Endothelial cell of umbilical vein (primary cell): ENCODE results near the gene ASAH2. TPM values are rescaled to one million over a fixed set of nuclear protein-coding genes. Genes with fewer than 3 reads are reported as not detected.

Experiments used
- BruUV-seq: library from RNA; stranded (reverse); fragments of 400-500 nt; replicated peaks from 2 replicates; lab custom pipeline; 2021; lab: Mats Ljungman, UMichigan
- CTCF ChIA-PET: fragments of 300-600, 350-600 bp; sonication (Branson Sonifier 250); formaldehyde crosslinking; loops from one replicate; lab custom pipeline; 2021; ENCODE audit warnings: antibody characterized with exemption, inconsistent platforms; lab: Charles Lee
- POLR2A ChIA-PET: fragments of 300-600, 350-600 bp; sonication (Branson Sonifier 250); formaldehyde crosslinking; loops from one replicate; lab custom pipeline; 2021; ENCODE audit warnings: antibody characterized with exemption, inconsistent platforms; lab: Charles Lee
- DNase-seq: peaks from one replicate; pipeline ENCODE4 v3.0.0-alpha.2; 2011; ENCODE audit warnings: low read depth, low spot score
- FAIRE-seq: peaks from 2 replicates; lab custom pipeline; 2011; peaks lifted over from hg19 to GRCh38; lab: Jason Lieb, UNC
- H2AFZ ChIP-seq: 2 replicates; pipeline ENCODE4 v1.6.0; 2012; ENCODE audit warnings: low read depth, low read length, control low read depth, inconsistent platforms
- H3K27ac ChIP-seq: 2 replicates; pipeline ENCODE4 v1.5.1; 2011; ENCODE audit warnings: low read depth, mild to moderate bottlenecking, control low read depth, low read length, moderate library complexity; ENCODE audit not compliant: insufficient read depth
- H3K27me3 ChIP-seq, 2 experiments: 2 replicates each; pipeline versions ENCODE4 v1.6.0 to v1.6.1; 2011; ENCODE audit warnings: low read length in 2 of 2, mixed read lengths in 1 of 2; ENCODE audit not compliant: control insufficient read depth in 2 of 2, insufficient read depth in 2 of 2
- H3K36me3 ChIP-seq, 2 experiments: 2 replicates in 1 of 2; 3 replicates in 1 of 2; pipeline ENCODE4 v1.5.1; 2011; ENCODE audit warnings: low read length in 2 of 2, mild to moderate bottlenecking in 1 of 2, moderate library complexity in 1 of 2; ENCODE audit not compliant: control insufficient read depth in 2 of 2, insufficient read depth in 2 of 2; ENCODE audit errors: extremely low read depth in 1 of 2
- H3K4me1 ChIP-seq: 3 replicates; pipeline ENCODE4 v1.5.1; 2011; ENCODE audit warnings: mild to moderate bottlenecking, low read length; ENCODE audit not compliant: control insufficient read depth, insufficient read depth; ENCODE audit errors: extremely low read depth
- H3K4me2 ChIP-seq: 2 replicates; pipeline ENCODE4 v1.6.1; 2011; ENCODE audit warnings: low read length, control low read depth, mixed read lengths; ENCODE audit not compliant: insufficient read depth
- H3K4me3 ChIP-seq, 3 experiments: fragments of 200-600 bp in 1 of 3; sonication (generic), shearing (Covaris generic) in 1 of 3; replicated peaks in 1 of 3; 2 replicates each; pipeline ENCODE4 v1.5.1; 2011 to 2016; ENCODE audit warnings: control low read depth in 3 of 3, low read length in 3 of 3, mild to moderate bottlenecking in 2 of 3, inconsistent platforms in 1 of 3, low read depth in 1 of 3, moderate library complexity in 1 of 3; ENCODE audit not compliant: insufficient read depth in 1 of 3
- H3K79me2 ChIP-seq: 2 replicates; pipeline ENCODE4 v1.6.0; 2012; ENCODE audit warnings: low read length, inconsistent platforms; ENCODE audit not compliant: control insufficient read depth, insufficient read depth
- H3K9ac ChIP-seq: replicated peaks from 2 replicates; pipeline ENCODE3; 2011; ENCODE audit warnings: low read length, control low read depth; ENCODE audit not compliant: insufficient read depth; ENCODE audit errors: extremely low read depth
- H3K9me1 ChIP-seq: replicated peaks from 3 replicates; pipeline ENCODE4 v1.6.0; 2011; ENCODE audit warnings: mild to moderate bottlenecking, low read length; ENCODE audit not compliant: control insufficient read depth, insufficient read depth; ENCODE audit errors: extremely low read depth
- H3K9me3 ChIP-seq: replicated peaks from 2 replicates; pipeline ENCODE4 v1.5.1; 2012; ENCODE audit warnings: low read length, inconsistent platforms; ENCODE audit not compliant: control insufficient read depth, insufficient read depth
- H4K20me1 ChIP-seq: replicated peaks from 2 replicates; pipeline ENCODE3; 2011; ENCODE audit warnings: mild to moderate bottlenecking, low read length; ENCODE audit not compliant: control insufficient read depth, insufficient read depth; ENCODE audit errors: extremely low read depth
- EZH2 ChIP-seq: IDR thresholded peaks from 2 replicates; pipeline ENCODE4 v1.6.1; 2012; ENCODE audit warnings: borderline replicate concordance, low read depth, mild to moderate bottlenecking, moderate library complexity, low read length, inconsistent platforms; ENCODE audit not compliant: severe bottlenecking
- FOS ChIP-seq: IDR thresholded peaks from 2 replicates; pipeline ENCODE4 v1.6.1; 2011; ENCODE audit warnings: mild to moderate bottlenecking, low read length, moderate library complexity, borderline replicate concordance; ENCODE audit not compliant: insufficient read depth
- GATA2 ChIP-seq: IDR thresholded peaks from 2 replicates; pipeline ENCODE4 v1.7.0; 2011; ENCODE audit warnings: low read depth, mild to moderate bottlenecking, moderate library complexity, mixed read lengths, low read length; ENCODE audit not compliant: insufficient read length, insufficient read depth
- JUN ChIP-seq: IDR thresholded peaks from 2 replicates; pipeline ENCODE4 v1.6.1; 2011; ENCODE audit warnings: borderline replicate concordance, low read depth; ENCODE audit not compliant: insufficient read length, insufficient read depth
- MAX ChIP-seq: IDR thresholded peaks from 2 replicates; pipeline ENCODE4 v1.6.1; 2011; ENCODE audit not compliant: insufficient read depth, insufficient read length
- MYC ChIP-seq: IDR thresholded peaks from one replicate; pipeline ENCODE4 v1.6.1; 2011; ENCODE audit warnings: mild to moderate bottlenecking, low read depth, low read length
- POLR2A ChIP-seq: IDR thresholded peaks from 2 replicates; pipeline ENCODE4 v1.6.1; 2012; ENCODE audit warnings: low read depth, mild to moderate bottlenecking, control low read depth, low read length
- POLR2AphosphoS5 ChIP-seq: IDR thresholded peaks from 2 replicates; pipeline ENCODE4 v1.6.1; 2012; ENCODE audit warnings: low read depth, mild to moderate bottlenecking, control low read depth, low read length, moderate library complexity; ENCODE audit not compliant: insufficient read depth
- dilution Hi-C: fragments of 300-500 bp; cut with MboI; formaldehyde crosslinking; loops from one replicate; pipeline ENCODE4 v1.15.0; 2019; ENCODE audit warnings: low sequenced_read_pairs; ENCODE audit not compliant: extremely low pct_ligation_motif_present
- intact Hi-C: fragments of 100-400 bp; cut with micrococcal nuclease; formaldehyde crosslinking; loops from one replicate; pipeline ENCODE4 v1.10.0; 2022
- polyA plus RNA-seq, 4 experiments: library from polyadenylated mRNA; depleted of rRNA in 3 of 4; stranded (reverse) in 3 of 4; unstranded in 1 of 4; fragments of >200 nt; gene quantifications; 2 replicates each; pipeline versions ENCODE4 v1.2.1 to v1.2.3, GENCODE V29; 2011 to 2012; ENCODE audit warnings: missing spikeins in 1 of 4
- total RNA-seq: library from RNA; stranded (reverse); gene quantifications from 2 replicates; pipeline ENCODE4 v1.2.3, GENCODE V29; 2021
- TF ChIP-seq, protein P1 (sequence below), 2 donors: IDR thresholded peaks; 1 replicate in 1 of 2; 2 replicates in 1 of 2; pipeline ENCODE4 v1.5.1; 2011; ENCODE audit warnings: low read length in 2 of 2, mild to moderate bottlenecking in 2 of 2, moderate library complexity in 2 of 2, control low read depth in 1 of 2, inconsistent platforms in 1 of 2, low read depth in 1 of 2; ENCODE audit not compliant: insufficient read depth in 1 of 2; ENCODE audit errors: extremely low read depth in 1 of 2

The ASAH2 gene
- total and polyA plus RNA-seq, 2 donors (not counting 3 experiments of a cell fraction or from before 2014, with no cell fraction given): 0.23 to 1.1 TPM

DNA sequence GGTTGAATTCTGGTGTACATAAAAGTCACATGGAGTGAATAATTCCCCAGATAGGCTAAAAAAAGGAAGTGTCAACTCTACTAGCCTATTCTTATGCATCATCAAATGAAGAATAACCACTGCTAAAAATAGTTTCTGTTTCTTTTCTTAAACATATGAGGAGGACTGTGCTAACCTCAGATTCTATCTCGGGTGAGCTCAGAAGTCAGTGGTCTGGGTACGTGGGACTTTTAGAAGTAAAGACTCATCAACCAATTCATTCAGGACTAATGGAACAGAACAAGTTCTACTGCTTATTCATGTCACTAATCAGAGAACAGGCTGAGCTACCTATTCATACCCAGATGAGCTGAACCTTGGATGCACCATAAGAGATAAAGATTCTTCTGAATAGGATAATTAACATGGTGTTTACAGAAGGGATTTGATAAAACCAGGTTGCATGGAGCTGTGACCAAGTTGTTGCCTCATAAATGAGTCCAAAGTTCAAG, 9.5 kb upstream of the ASAH2 start:
- no peak overlapping the region for H3K4me3 ChIP-seq
- ChIA-PET CTCF (interaction anchor here (0.7 kb wide), 1 partner anchor 18 kb away, joined by 3 read pairs; no protein-coding TSS in a partner anchor), POLR2A (no interaction called here)
- no peaks in the 10 kb centered on the region for H3K4me1 ChIP-seq
- H2AFZ ChIP-seq: no peak overlapping the region
- no peaks in the 10 kb centered on the region for H3K79me2 ChIP-seq
- DNase-seq (no peak), FAIRE-seq (no peak)
- TF ChIP-seq MYC: no peak
- no peak for TF ChIP-seq FOS
- TF ChIP-seq, protein P1, sequence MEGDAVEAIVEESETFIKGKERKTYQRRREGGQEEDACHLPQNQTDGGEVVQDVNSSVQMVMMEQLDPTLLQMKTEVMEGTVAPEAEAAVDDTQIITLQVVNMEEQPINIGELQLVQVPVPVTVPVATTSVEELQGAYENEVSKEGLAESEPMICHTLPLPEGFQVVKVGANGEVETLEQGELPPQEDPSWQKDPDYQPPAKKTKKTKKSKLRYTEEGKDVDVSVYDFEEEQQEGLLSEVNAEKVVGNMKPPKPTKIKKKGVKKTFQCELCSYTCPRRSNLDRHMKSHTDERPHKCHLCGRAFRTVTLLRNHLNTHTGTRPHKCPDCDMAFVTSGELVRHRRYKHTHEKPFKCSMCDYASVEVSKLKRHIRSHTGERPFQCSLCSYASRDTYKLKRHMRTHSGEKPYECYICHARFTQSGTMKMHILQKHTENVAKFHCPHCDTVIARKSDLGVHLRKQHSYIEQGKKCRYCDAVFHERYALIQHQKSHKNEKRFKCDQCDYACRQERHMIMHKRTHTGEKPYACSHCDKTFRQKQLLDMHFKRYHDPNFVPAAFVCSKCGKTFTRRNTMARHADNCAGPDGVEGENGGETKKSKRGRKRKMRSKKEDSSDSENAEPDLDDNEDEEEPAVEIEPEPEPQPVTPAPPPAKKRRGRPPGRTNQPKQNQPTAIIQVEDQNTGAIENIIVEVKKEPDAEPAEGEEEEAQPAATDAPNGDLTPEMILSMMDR (IDR thresholded peaks at IDR 0.05; ENCODE audit: extremely low read depth in 1 of 2, insufficient read depth in 1 of 2, low read depth in 1 of 2, low read length in 2 of 2): no peak
- no peak for TF ChIP-seq EZH2
- TF ChIP-seq MAX: no peak
- TF ChIP-seq POLR2AphosphoS5: no peak
- no peak for TF ChIP-seq POLR2A
- no peak for TF ChIP-seq JUN
- no peak for TF ChIP-seq GATA2
- peaks cover 0 to 6% of the 10 kb centered on the region in 2 experiments for H3K27me3 ChIP-seq
- no peaks in the 10 kb centered on the region for H3K9me3 ChIP-seq
- no peak overlapping the region for H3K27ac ChIP-seq
- H4K20me1 ChIP-seq: no peaks in the 10 kb centered on the region
- H3K9ac ChIP-seq: no peak overlapping the region
- no peaks in the 10 kb centered on the region for H3K36me3 ChIP-seq
- no TSS peak for BruUV-seq
- H3K9me1 ChIP-seq: no peaks in the 10 kb centered on the region
- H3K4me2 ChIP-seq: no peak overlapping the region
- dilution Hi-C loops (no loop called here), intact Hi-C loops (no loop called here)
